GM19025 (cell line): ENCODE data around the gene WDFY1.

ENCODE experiments used
- ATAC-seq: cut with Tn5 transposase; IDR thresholded peaks from one replicate; pipeline ENCODE4 v1.9.1; 2021; ENCODE audit warnings: mild to moderate bottlenecking, low read depth, moderate library complexity; ENCODE audit not compliant: unreplicated experiment

WDFY1 gene

DNA sequence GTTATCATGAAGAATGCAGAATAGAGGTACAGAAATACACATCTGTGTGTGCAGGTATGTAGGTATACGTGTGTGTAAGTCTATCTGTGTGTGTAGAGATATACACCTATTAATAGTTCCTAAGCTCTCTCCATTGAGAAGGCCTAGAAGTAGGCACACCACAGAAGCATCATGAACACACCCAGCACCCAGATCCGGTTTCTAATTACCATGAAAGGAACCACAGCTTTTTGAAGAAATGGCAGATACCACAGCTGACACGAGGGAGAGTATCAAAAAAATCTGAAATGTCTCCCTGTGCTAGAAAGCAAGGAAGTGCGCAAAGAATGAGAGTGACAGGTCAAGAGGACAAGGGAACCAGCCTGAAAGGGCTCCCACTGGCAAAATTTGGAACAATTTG is 80.0 kb downstream of the WDFY1 start:
- no peak for ATAC-seq

DNA sequence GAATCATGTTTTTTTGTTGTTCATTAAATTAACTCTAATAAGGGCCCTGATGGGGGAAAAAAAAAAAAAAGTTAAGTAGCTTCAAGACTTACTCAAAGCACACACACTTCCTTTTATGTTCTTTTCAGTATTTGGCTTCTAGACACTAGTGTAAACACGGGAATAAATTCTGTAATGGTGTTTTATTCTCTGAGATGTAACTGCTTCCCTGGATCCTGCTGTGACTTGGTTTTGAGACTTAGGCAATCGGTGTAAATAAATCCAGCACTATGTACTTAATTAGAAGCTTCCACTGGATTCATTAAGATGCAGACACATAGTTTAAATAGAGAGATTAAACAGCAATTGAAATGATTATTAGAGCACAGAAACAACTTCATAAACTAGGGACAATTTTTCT is 81.6 kb downstream of the WDFY1 start:
- ATAC-seq, result no peak

DNA sequence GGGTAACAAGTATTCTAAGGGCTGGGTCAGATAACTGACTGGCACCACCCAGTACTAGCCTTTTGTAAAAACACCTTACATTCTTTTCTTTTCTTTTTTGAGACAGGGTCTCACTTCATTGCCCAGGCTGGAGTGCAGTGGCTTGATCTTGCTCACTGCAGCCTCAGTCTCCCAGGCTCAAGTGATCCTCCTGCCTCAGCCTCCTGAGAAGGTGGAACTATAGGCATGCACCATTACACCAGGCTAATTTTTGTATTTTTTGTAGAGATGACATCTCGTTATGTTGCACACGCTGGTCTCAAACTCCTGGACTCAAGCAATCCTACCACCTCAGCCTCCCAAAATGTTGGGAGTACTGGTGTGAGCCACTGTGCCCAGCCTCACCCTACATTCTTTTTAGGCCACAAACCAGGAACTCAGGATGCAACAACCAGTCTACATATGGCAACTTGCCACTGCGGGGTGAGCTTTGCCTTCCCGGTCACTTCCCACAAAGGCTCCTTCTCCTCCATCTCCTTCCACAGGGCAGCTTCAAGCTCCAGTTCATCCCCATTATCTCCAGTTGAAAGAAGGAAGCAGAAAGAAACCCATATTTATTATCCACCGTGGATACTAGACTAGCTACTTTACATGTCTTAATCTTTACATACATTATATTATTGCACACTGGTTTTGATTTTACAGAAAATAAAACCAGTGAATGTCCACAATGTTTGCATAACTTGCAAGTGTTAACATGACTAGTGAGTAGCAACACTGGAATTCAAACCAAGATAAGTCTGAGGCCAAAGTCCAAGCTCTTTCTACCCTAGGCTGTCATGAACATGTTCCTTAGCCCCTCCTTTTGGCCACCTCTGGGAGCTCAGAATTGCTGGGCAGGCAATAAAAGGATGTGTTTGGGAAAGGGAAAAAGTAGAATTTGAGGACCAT is 84.1 kb downstream of the WDFY1 start:
- ATAC-seq, result no peak

DNA sequence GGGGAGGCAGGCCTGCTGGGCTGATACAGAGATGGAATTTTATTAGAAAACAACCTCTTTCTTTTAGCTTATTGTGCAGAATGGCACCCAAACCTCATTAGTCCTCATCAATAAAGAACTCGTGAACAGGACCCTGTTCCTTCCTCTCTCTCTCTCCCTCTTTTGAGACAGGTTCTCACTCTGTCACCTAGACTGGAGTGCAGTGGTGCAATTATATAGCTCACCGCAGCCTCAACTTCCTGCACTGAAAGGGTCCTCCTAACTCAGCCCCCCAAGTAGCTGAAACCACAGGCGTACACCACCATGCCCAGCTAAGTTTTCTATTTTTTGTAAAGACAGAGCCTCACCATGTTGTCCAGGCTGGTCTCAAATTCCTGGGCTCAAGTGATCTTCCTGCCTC is 86.1 kb downstream of the WDFY1 start:
- no peak for ATAC-seq

DNA sequence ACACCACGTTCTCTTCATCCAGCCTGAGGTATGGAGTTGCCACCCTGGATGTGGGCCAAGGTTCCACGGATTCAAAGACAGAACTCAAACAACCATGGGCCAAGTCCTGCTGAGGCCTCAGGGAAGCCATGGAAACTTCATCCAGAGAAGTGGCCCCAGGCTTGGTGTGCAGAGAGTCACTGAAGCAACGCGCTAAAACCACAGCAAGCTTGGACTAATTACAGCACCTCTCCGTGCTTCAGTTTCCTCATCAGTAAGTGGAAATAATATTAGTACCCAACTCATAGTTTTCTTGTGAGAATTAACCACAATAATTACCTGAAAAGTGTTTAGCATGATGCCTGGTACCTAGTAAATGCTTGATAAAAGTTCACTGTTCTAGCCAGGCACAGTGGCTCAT is 88.6 kb downstream of the WDFY1 start:
- no peak for ATAC-seq

DNA sequence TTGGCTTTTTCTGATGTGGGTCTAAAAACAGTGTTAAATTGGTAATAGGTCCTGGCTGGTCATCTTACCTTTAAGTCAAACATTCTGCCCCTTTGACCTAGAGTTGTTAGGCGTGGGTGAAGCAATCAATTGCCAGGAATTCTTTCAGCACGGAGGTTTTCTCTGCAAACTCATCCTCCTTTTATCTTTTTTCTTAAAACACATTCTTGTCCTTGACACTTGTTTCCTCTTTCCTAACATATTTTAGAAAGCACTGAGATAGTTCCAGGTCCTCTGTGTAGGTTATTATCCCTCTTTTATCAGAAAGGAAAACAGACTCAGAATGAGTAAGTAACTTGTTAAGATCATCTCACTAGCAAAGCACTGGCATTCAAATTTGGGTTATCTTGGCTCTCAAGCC is 89.1 kb downstream of the WDFY1 start:
- no peak for ATAC-seq

DNA sequence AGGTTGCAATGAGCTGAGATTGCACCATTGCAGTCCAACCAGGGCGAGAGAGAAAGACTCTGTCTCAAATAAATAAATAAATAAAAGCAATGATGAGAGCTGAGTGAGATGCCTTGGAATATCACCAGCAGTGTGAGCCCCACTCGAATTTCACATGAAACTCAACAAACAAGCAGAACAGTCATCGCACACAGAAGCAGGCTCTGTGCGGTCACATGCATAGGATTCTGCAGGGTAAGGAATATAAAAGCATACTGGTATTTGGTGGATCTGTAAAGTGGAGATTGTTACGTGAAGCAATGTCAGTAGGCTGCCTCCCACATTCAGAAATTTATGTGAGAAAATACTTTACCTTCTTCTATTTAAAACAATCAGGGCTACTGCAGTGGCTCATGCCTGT is 89.7 kb downstream of the WDFY1 start:
- ATAC-seq, result no peak

DNA sequence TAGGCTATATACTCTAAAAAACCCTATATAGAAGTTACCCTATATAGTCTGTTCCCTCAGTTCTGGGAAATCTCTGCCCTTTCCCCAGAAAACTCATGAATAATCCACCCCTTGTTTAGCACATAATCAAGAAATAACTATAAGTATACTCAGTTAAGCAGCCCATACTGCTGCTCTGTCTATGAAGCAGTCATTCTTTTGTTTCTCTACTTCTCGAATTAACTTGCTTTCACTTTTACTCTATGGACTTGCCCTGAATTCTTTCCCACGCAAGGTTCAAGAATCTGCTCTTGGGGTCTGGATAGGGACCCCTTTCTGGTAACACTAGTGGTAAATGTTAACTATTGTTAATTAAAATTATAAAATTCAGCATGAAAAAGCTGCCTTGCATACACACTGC is 90.4 kb downstream of the WDFY1 start:
- ATAC-seq, result no peak

DNA sequence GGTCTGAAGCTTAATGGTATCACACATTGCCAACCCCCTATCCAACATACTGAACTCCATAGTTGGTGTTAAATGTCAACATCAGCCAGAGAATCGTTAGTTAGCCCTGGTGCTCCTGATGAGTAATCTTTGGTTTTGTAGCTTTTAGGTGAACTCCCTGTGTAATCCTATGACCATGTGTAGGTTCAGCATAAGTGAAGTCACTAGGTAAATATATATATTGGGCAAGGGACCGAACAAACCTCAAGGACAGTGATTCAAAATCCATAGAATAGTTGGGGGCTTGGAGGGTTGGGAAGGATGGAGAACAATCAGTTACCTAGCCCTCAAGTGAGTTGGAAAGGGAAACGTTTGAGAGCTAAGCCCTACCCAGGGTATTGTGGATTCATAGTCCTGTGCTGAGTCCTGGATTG is 91.7 kb downstream of the WDFY1 start:
- no peak for ATAC-seq

DNA sequence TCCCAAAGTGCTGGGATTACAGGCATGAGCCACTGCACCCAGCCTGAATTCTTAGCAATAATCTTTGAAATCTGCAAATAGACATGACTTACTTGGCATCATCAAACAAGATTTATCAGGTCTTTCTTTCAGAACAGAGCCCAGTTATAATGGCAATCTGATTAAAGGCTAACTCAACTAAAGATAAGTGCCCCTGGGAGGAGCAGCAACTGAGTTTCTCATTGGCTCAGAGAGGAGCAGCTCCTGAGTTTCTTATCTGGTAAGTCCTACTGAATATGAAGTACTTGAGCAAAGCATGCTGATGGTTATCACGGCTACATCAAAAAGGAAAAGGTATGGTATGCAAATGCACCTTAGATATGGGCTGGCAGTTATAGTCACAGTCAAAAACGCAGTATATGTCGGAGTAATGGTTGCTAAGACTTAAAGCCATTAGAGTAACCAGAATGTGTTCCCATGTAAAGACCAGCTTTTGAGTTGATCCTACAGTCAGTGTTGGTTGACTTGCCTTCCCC is 92.8 kb downstream of the WDFY1 start:
- no peak for ATAC-seq

DNA sequence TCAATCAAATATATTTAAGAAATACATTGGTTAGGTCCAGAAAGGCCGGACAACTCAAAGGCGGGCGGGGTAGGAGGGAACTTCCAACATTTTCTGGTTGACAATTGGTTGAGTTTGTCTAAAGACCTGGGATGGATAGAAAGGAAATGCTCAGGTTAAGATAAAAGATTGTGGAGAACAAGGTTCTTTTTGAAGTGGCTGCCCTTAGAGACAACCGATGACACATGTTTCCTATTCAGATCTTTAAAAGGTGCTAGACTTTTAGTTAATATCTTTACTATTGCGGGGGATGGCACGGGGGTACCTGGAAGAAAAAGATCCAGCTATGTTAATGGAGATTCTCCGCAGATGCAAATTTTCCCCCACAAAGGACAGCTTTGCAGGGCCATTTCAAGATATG is 97.7 kb downstream of the WDFY1 start:
- ATAC-seq, result no peak

DNA sequence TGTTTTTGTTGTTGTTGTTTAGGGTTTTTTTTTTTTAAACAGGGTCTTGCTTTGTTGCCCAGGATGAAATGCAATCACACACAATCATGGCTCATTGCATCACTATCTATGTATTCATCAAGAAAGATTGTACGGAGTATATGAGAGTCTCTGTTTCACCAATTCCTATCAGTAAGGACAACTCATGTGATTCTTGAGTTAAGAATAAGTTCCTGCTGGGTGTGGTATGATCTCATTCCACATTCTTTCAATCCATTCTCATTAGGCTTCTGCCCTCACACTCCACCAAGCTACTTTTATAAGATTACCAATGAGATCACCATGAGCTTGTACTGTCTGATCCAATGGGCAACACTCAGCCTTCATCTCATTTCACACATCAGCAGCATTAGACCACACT is 98.6 kb downstream of the WDFY1 start:
- ATAC-seq, result no peak

DNA sequence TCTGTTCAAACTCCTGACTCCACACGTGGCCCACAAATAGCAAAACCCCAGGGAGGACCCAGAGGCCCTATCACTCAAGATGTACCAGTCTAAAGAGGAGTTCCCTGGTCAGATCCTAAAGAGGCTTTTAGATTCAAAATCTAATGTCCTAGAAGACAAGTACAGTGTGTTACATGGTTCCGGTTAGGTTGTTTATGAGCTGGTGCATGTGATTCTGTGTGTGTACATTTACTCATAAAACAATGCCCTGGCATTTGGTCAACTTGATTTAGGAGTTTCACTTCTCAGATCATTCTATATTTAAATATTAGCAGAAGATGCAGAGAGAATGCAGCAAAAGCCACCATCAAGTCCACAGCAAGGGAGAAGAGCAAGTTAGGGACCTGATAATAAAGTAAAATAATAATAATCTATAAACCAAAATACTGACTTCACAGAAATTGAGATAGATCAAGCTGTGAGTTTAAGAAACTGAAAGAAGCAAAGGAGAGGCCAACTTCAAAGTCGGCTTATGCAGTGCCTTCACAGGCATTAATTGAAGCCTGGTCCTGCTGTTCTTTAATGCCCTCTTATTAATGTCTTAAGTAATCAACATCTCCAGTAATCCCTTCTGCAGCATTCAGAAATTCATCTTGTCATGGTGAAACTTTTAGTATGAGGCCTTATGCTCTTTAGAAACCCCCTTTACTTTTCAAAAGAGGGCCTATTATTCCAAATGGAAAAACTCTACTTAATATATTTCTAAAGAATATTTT is 103.5 kb downstream of the WDFY1 start:
- no peak for ATAC-seq

DNA sequence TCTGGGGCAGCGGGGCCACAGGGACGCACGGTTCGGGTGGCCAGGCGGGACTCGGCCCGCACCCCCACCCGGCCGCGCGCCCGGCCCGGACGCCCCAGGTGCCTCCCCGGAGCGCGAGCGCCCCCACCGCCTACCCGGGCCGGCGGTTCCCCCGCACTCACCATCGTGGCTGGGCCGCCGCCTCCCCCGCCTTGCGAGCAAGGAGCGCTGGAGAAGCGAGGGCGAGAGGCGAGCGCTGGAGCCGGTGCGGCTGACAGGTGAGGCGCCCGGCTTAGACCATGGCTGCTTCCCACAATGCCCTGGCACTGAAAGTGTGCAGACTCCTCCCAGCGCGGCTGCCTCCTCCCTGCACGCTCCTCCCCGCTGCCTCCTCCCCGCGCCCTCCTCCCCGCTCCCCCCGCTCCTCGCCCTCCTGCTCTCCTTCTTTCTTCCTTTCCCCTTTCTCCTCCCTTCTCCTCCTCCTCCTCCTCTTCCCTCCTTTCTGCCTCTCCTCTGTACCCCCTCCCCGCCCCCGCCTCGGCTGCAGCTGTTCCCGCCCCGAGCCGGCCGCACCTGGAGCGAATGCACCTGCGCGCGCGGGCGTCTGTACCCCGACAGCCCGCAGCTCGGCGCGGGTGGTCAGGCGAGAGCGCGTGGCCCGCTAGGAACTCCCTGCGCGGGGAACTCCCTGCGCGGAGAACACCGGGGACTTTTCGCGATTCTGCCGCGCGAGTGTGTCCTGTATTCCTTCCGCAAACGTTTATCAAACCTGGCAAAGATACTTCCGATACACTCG is 107.7 kb downstream of the WDFY1 start, which contains the start of gene AP1S3:
Gene AP1S3 (minus strand): TSS at position 296 of the 775 bp plus-strand sequence. CDS start 132 bp downstream, at position 164.
- peak; percentile 72 for ATAC-seq

DNA sequence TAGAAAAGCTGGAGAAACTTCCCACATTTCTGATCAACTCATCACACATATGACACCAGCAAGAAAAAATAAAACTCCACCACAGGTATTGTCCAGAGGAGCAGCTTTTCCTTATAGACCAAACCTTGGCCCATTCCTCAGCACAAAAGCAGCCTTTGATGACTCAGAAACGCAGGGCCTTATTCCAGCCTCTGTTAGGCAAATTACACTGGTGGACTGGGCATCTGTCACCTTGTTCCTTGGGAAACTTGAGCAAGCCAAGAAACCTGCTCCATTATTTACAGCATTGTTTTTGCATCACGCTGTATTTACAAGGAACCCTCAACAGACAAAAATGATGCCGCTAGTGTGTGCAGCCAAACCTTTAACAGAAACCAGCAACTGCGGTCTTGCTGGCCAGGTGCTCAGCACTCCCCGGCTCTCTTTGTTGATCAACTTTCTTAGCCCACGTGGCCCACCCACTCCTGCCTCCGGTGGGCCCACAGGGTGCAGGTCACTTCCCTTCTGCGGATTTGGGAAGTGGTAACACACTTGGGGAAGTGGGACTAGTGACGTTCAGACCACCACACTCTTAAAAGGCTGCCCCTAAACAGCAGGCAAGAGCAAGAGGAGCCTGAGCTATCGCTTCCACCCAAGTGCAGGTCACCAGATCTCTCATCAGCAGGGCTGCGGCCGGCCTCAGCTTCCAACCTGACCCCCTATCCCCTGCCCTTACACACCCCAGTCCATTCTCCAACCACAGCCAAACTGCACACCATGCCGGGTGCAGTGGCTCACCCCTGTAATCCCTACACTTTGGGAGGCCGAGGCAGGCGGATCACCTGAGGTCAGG is 109.2 kb downstream of the WDFY1 start:
- ATAC-seq, result peak; percentile 48

DNA sequence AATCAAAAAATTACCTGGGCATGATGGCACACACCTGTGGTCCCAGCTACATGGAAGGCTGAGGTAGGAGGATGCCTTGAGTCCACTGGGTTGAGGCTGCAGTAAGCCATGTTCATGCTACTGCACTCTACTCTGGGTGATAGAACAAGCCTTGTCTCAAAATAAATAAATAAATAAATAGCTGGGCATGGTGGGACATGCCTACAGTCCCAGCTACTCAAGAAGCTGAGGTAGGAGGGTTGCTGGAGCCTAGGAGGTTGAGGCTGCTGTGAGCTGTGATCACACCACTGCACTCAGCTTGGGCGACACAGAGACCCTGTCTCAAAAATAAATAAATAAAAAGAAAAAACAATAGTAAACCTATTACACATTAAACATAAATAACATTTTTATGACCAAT is 110.7 kb downstream of the WDFY1 start:
- ATAC-seq, result no peak

DNA sequence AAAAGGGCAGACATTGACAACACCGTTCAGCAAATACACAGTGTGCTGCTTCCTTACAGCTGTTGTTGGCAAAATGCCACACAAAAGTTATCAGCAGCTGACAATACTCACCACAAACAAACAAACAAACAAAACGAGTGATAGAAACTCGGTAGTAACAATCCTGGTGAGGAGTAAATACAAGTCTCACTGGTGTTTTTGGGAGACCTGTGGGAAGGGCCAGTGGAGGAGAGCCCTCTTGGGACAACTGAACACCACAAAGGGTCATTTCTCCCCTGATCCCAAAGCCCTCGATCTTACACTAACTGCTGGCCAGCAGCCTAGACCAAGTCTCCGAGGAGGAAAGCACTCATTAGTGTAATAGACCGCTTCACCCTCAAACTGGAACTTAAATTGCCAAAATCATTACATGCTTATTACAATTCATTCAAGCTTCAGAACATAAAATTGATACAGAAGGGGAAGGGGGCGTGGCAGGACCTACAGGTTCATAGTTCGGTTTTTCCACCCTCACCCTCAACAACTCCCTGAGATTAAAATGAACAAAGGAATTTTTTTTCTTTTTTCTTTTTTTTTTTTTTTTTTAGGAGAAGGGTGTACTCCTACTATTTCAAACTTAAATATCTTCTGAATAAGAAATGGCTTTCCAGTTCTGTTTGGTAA is 112.8 kb downstream of the WDFY1 start:
- no peak for ATAC-seq

DNA sequence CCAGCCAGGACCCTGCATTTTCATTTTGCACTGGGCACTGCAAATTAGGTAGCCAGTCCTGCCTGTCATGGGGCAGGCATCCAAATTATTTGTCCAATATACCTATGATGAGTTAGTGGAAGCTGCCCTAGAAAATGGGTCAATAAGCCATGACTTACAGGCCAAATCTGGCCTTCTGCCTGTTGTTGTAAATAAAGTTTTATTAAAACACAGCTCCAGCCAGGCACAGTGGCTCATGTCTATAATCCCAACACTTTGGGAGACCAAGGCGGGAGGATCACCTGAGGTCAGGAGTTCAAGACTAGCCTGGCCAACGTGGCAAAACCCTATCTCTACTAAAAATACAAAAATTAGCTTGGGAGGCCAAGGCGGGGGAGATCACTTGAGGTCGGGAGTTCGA is 116.0 kb downstream of the WDFY1 start:
- ATAC-seq, result no peak

DNA sequence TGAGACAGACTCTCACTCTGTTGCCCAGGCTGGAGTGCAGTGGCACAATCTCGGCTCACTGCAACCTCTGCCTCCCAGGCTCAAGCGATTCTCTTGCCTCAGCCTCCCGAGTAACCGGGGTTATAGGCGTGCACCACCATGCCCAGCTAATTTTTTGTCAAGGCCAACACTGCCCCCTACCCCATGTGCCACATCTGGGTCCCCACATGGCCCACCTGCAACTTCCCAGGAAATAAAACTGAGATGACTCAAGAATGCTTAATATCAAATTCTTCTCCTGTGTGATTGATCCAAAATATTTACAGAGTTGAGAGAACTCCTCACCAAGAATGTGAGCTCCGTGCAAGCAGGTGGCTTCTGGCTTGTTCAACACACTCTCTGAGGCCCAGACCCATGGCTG is 116.8 kb downstream of the WDFY1 start:
- ATAC-seq, result no peak
